OCI-LY3 (cell line): ENCODE measurements around the gene MCM3AP.
A peak's percentile ranks its signal among the peaks of the same experiment; 100 is the strongest.

Source experiments
- H2AFZ ChIP-seq: fragments of 200-600, 300-600 bp; shearing (Covaris generic); 2 replicates; pipeline ENCODE4 v1.6.0; 2014; ENCODE audit warnings: antibody characterized with exemption, low read depth, low read length
- H3K27ac ChIP-seq: fragments of 200-600, 300-600 bp; sonication (generic); 2 replicates; pipeline ENCODE4 v1.5.1; 2014; ENCODE audit warnings: mild to moderate bottlenecking, low read length, moderate library complexity, mixed read lengths
- H3K27me3 ChIP-seq: fragments of 200-600, 300-600 bp; sonication (generic); 2 replicates; pipeline ENCODE4 v1.6.1; 2014; ENCODE audit warnings: low read depth, low read length, mixed read lengths
- H3K36me3 ChIP-seq: fragments of 200-600, 300-600 bp; sonication (generic); replicated peaks from 2 replicates; pipeline ENCODE3; 2014; ENCODE audit warnings: low read depth, low read length, mixed read lengths
- H3K4me1 ChIP-seq: fragments of 300-600, 200-600 bp; sonication (generic); 2 replicates; pipeline ENCODE4 v1.6.1; 2014; ENCODE audit warnings: low read length, mixed read lengths
- H3K4me2 ChIP-seq: fragments of 200-600, 300-600 bp; sonication (generic); 2 replicates; pipeline ENCODE4 v1.6.1; 2014; ENCODE audit warnings: low read length, mixed read lengths
- H3K4me3 ChIP-seq: fragments of 300-600, 200-600 bp; sonication (generic); 2 replicates; pipeline ENCODE4 v1.5.1; 2014; ENCODE audit warnings: antibody characterized with exemption, mild to moderate bottlenecking, low read length, moderate library complexity
- H3K79me2 ChIP-seq: fragments of 300-600, 200-600 bp; shearing (Covaris generic); 2 replicates; pipeline ENCODE4 v1.6.1; 2014; ENCODE audit warnings: mild to moderate bottlenecking, low read length, mixed read lengths
- H3K9ac ChIP-seq: fragments of 300-600, 200-600 bp; shearing (Covaris generic); 2 replicates; pipeline ENCODE4 v1.6.0; 2014; ENCODE audit warnings: mild to moderate bottlenecking, low read length, moderate library complexity
- H3K9me3 ChIP-seq: fragments of 200-600, 300-600 bp; shearing (Covaris generic); 2 replicates; pipeline ENCODE4 v1.6.1; 2014; ENCODE audit warnings: low read length, mixed read lengths; ENCODE audit not compliant: insufficient read depth
- H4K20me1 ChIP-seq: fragments of 200-600, 300-600 bp; sonication (generic); 2 replicates; pipeline ENCODE4 v1.6.1; 2016; ENCODE audit warnings: low read length, mixed read lengths; ENCODE audit not compliant: insufficient read depth
- CTCF ChIP-seq: fragments of 200-600, 300-600 bp; sonication (generic); IDR thresholded peaks from 2 replicates; pipeline ENCODE4 v1.5.1; 2014; ENCODE audit warnings: antibody characterized with exemption, low read length, low read depth
- EZH2phosphoT487 ChIP-seq: fragments of 200-600 bp; shearing (Covaris generic); IDR thresholded peaks from 2 replicates; pipeline ENCODE4 v1.6.1; 2018; ENCODE audit warnings: antibody characterized with exemption, mixed run types, low read depth

The MCM3AP gene

DNA sequence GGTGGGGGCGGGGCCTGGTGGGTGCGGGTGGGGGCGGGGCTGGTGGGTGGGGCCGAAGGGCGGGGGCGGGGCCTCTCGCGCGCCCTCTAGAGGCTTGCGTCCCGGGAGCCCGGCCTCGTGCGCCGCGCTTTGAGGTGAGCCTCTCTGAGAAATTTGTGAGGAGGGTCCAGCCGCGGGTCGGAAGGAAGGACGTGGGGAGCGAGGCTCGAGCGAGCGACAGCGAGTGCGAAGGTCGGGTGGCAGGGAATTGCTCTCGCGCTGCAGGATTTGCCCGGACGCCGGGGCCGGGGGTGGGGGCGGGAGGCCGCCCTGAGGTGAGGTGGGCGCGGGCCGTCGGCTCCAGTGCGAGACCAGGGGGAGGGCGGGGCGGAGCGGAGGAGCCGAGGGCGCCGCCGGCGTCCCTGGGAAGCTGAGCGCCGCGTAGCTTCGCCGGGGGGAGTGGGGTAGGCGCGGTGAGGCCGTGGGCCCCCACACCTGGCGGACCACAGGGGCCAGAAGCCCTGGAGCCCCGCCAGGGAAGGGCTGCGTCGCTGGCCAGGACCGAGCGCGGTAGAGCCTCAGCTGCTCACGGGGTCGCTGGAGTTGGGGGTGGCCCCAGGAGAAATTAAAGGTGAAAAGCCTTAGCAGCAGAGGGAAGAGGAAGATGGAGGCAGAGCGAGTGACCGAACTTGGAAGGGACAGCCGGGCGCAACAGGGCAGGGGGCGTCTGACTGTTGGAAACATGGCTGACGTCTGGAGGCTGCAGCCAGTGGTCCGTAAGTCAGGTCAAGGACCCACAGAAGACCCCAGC lies 56.1 kb downstream of the MCM3AP start:
- Histone ChIP-seq H3K4me2 (peak overlapping the region; percentile 98), H3K4me1 (peaks cover 25% of the 10 kb centered on the region), H3K27me3 (no peaks in the 10 kb centered on the region), H3K9me3 (no peaks in the 10 kb centered on the region), H3K36me3 (peaks cover 56% of the 10 kb centered on the region), H2AFZ (peak overlapping the region; percentile 70), H3K4me3 (peak overlapping the region; percentile 97), H3K27ac (peak overlapping the region; percentile 64), H4K20me1 (peaks cover 17% of the 10 kb centered on the region), H3K79me2 (peaks cover 77% of the 10 kb centered on the region), H3K9ac (peak overlapping the region; percentile 90)
- TF ChIP-seq CTCF (peak; percentile 37), EZH2phosphoT487 (no peak)

DNA sequence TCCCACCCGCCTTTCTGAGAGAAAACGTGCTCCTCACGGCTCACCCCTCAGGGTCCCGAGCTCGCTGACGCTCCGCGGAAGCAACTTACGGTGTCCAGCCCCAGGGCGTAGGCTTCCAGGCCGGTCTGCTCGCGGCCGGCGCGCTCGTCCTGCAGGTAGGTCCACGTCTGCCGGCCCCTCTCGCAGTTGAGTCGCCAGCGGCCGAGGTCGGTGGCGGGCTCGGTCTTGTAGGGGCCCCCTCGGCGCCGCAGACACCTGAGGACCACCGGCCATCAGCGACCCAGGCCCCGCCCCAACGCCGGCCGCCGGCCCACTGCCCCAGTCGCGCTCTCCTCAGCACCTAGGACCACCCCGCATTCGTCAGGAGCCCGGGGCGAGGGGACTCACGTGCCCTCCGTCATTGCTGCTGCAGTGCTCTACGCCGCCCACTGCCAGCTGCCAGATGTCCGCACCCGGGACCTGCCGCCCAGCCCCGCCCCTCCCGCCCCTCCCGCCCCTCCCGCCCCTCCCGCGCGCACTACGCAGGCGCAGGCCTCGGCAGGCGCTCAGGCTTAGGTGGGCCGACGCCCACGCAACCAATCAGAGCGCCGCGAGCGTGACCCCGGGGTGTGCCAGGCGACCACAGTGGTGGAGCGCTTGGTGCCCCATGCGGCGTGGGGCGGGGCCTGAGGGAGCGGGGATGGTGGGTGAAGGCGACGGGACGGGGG lies 56.9 kb downstream of the MCM3AP start, which contains the start of gene LSS:
TSS of gene LSS (minus strand) at position 430 of the 707 bp plus-strand sequence. CDS start at position 401, 29 bp downstream.
- Histone ChIP-seq H3K9ac (peak within 1 kb of the TSS; percentile 90), H3K4me2 (peak within 1 kb of the TSS; percentile 98), H3K4me3 (peak within 1 kb of the TSS; percentile 99), H3K9me3 (no peaks in the 10 kb centered on the region), H4K20me1 (peaks cover 18% of the 10 kb centered on the region), H3K4me1 (peaks cover 25% of the 10 kb centered on the region), H3K79me2 (peaks cover 79% of the 10 kb centered on the region), H3K36me3 (peaks cover 48% of the 10 kb centered on the region), H2AFZ (peak within 1 kb of the TSS; percentile 70), H3K27ac (peak within 1 kb of the TSS; percentile 82), H3K27me3 (no peaks in the 10 kb centered on the region)
- TF ChIP-seq EZH2phosphoT487 (no peak), CTCF (no peak)

- H3K79me2 ChIP-seq = peaks cover 82% of the 10 kb centered on the region
- H3K36me3 ChIP-seq = peaks cover 43% of the 10 kb centered on the region
- H3K27me3 ChIP-seq = no peaks in the 10 kb centered on the region
- TF ChIP-seq EZH2phosphoT487 (no peak), CTCF (no peak)
- peak overlapping the region; percentile 88 for H3K9ac ChIP-seq
- H4K20me1 ChIP-seq = peaks cover 22% of the 10 kb centered on the region
- peak overlapping the region; percentile 82 for H3K27ac ChIP-seq
- peaks cover 25% of the 10 kb centered on the region for H3K4me1 ChIP-seq
- no peaks in the 10 kb centered on the region for H3K9me3 ChIP-seq
- H3K4me3 ChIP-seq = peak overlapping the region; percentile 99
- H3K4me2 ChIP-seq = peak overlapping the region; percentile 95
- H2AFZ ChIP-seq = no peak overlapping the region
These were observed 57.5 kb downstream of the MCM3AP start for GRCh38 chr21:46227811-46228344.
